HG03442 (cell line): ENCODE results near the gene CCDC116.
"Not testable (repeated sequence)": the region's sequence is repeated elsewhere in the genome, so short reads cannot be mapped to it uniquely, and the experiment has no call there.

Source experiments
- ATAC-seq: cut with Tn5 transposase; IDR thresholded peaks from one replicate; pipeline ENCODE4 v1.9.1; 2021; ENCODE audit warnings: mild to moderate bottlenecking, moderate library complexity; ENCODE audit not compliant: unreplicated experiment

CCDC116 gene

DNA sequence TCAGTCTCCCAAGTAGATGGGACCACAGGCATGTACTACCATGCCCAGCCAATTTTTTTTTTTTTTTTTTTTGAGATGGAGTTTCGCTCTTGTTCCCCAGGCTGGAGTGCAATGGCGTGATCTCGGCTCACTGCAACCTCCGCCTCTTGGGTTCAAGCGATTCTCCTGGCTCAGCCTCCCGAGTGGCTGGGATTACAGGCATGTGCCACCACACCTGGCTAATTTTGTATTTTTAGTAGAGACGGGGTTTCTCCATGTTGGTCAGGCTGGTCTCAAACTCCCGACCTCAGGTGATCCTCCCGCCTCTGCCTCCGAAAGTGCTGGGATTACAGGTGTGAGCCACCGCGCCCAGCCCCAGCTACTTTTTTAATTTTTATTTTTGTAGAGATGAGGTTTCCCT, 46.3 kb downstream of the CCDC116 start:
- ATAC-seq: not testable (repeated sequence)

- no peak for ATAC-seq
Observed at GRCh38 chr22:21679383-21679782, 46.8 kb downstream of the CCDC116 start.

- no peak for ATAC-seq
Observed at GRCh38 chr22:21680830-21681565, 48.4 kb downstream of the CCDC116 start.

- ATAC-seq: no peak
Observed at GRCh38 chr22:21681566-21682370, 49.2 kb downstream of the CCDC116 start.

GRCh38 chr22:21682385-21683175, 50.0 kb downstream of the CCDC116 start:
- ATAC-seq: no peak

GRCh38 chr22:21683401-21683811, 50.8 kb downstream of the CCDC116 start:
- no peak for ATAC-seq

DNA sequence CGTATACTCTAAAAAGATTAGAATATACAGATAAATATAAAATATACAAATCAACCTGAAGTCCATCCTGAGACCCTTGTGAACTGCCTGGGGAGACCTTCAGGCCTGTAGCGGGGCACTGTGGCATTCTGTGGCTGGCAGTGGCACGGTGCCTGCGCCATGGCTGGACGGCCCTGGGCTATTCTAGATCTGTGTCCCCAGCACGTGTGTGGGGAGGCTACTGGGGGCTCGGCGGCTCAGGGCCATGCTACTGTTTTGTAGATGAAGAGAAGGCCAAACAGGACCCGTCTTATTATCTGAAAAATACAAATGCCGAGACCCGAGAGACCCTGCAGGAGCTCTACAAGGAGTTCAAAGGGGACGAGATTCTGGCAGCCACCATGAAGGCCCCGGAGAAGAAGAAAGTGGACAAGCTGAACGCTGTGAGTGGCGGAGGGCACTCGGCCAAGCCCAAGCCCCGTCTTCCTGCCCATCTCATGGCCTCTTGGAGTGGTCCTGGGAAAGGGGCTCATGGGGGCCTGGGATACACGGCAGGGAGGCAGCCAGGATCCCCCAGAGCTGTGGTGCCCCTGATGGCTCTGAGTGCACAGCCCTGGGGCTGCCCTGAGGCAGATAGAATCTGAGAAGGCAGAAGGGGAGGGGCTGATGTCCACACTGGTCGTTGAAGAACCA, 52.1 kb downstream of the CCDC116 start:
- ATAC-seq: no peak

GRCh38 chr22:21685164-21685513, 52.6 kb downstream of the CCDC116 start:
- ATAC-seq: no peak

GRCh38 chr22:21686193-21686608, 53.6 kb downstream of the CCDC116 start:
- ATAC-seq: no peak
